Liver (tissue), 9 donors: Measurements from ENCODE around the gene SEM1. TPM values are rescaled to one million over a fixed set of nuclear protein-coding genes. Genes with fewer than 3 reads are reported as not detected.
"Not testable (repeated sequence)": the region's sequence is repeated elsewhere in the genome, so short reads cannot be mapped to it uniquely, and the experiment has no call there.

ENCODE experiments used
- DNase-seq: peaks from one replicate; pipeline ENCODE4 v3.0.0-alpha.2; 2017; ENCODE audit warnings: low spot score
- H3K27ac ChIP-seq, 2 donors: one replicate each; pipeline ENCODE4 v1.7.0; 2013; ENCODE audit warnings: inconsistent platforms in 2 of 2, low read length in 2 of 2, control low read depth in 1 of 2, low read depth in 1 of 2, mild to moderate bottlenecking in 1 of 2
- H3K27me3 ChIP-seq, 4 donors: one replicate each; pipeline versions ENCODE4 v1.6.1 to v1.7.0; 2013; ENCODE audit warnings: low read length in 3 of 4, inconsistent platforms in 1 of 4, mild to moderate bottlenecking in 1 of 4, moderate library complexity in 1 of 4; ENCODE audit not compliant: control insufficient read depth in 4 of 4, insufficient read depth in 4 of 4
- H3K36me3 ChIP-seq, 4 donors: one replicate each; pipeline versions ENCODE4 v1.6.1 to v1.7.0; 2013; ENCODE audit warnings: low read length in 3 of 4, mild to moderate bottlenecking in 3 of 4, low read depth in 1 of 4, moderate library complexity in 1 of 4; ENCODE audit not compliant: control insufficient read depth in 4 of 4, insufficient read depth in 3 of 4
- H3K4me1 ChIP-seq, 4 donors: one replicate each; pipeline versions ENCODE4 v1.6.1 to v1.7.0; 2013; ENCODE audit warnings: low read length in 3 of 4, mild to moderate bottlenecking in 3 of 4, moderate library complexity in 1 of 4; ENCODE audit not compliant: control insufficient read depth in 4 of 4, insufficient read depth in 4 of 4
- H3K4me3 ChIP-seq, 3 donors: one replicate each; pipeline versions ENCODE4 v1.6.1 to v1.7.0; 2013; ENCODE audit warnings: low read length in 3 of 3, control low read depth in 1 of 3, low read depth in 1 of 3, mild to moderate bottlenecking in 1 of 3
- H3K9ac ChIP-seq, 2 donors: one replicate each; pipeline ENCODE4 v1.7.0; 2013; ENCODE audit warnings: low read length in 2 of 2, mild to moderate bottlenecking in 2 of 2, moderate library complexity in 2 of 2, control low read depth in 1 of 2, low read depth in 1 of 2
- H3K9me3 ChIP-seq, 4 donors: one replicate each; pipeline versions ENCODE4 v1.6.1 to v1.7.0; 2013; ENCODE audit warnings: low read length in 3 of 4; ENCODE audit not compliant: control insufficient read depth in 4 of 4
- EGR1 ChIP-seq, 2 donors: IDR thresholded peaks; 2 replicates each; pipeline ENCODE4 v1.6.1; 2016 to 2018; ENCODE audit warnings: antibody characterized with exemption in 2 of 2, low read depth in 2 of 2
- FOXA1 ChIP-seq: IDR thresholded peaks from 2 replicates; pipeline ENCODE4 v1.6.1; 2016; ENCODE audit warnings: antibody characterized with exemption
- FOXA2 ChIP-seq: IDR thresholded peaks from 2 replicates; pipeline ENCODE4 v1.6.1; 2016; ENCODE audit warnings: antibody characterized with exemption
- GABPA ChIP-seq, 2 donors: IDR thresholded peaks in 1 of 2; conservative IDR thresholded peaks in 1 of 2; 2 replicates each; pipeline ENCODE4 v1.6.1; 2016; ENCODE audit warnings: antibody characterized with exemption in 2 of 2, mild to moderate bottlenecking in 1 of 2, moderate library complexity in 1 of 2
- HNF4A ChIP-seq, 2 donors: conservative IDR thresholded peaks; 2 replicates each; pipeline ENCODE4 v1.6.1; 2016; ENCODE audit warnings: antibody characterized with exemption in 2 of 2, mild to moderate bottlenecking in 2 of 2
- HNF4G ChIP-seq: IDR thresholded peaks from 2 replicates; pipeline ENCODE4 v1.6.1; 2016; ENCODE audit warnings: antibody characterized with exemption
- JUND ChIP-seq, 2 donors: IDR thresholded peaks; 2 replicates each; pipeline ENCODE4 v1.6.1; 2016; ENCODE audit warnings: antibody characterized with exemption in 2 of 2
- RAD21 ChIP-seq, 2 donors: IDR thresholded peaks; 2 replicates each; pipeline ENCODE4 v1.6.1; 2016; ENCODE audit warnings: antibody characterized with exemption in 2 of 2, mild to moderate bottlenecking in 2 of 2
- SP1 ChIP-seq: IDR thresholded peaks from 2 replicates; pipeline ENCODE4 v1.6.1; 2018; ENCODE audit warnings: antibody characterized with exemption, mild to moderate bottlenecking
- TAF1 ChIP-seq: conservative IDR thresholded peaks from 2 replicates; pipeline ENCODE4 v1.6.1; 2016; ENCODE audit warnings: antibody characterized with exemption, mild to moderate bottlenecking
- YY1 ChIP-seq: IDR thresholded peaks from 2 replicates; pipeline ENCODE4 v1.6.1; 2016; ENCODE audit warnings: antibody characterized with exemption, mild to moderate bottlenecking
- WGBS: extraction: QIAGEN DNeasy Blood & Tissue Kit; methylation state at CpG from one replicate; pipeline ENCODE4 v1.1.7; 2013; 5-methylcytosine and 5-hydroxymethylcytosine counted together
- polyA plus RNA-seq, 2 donors: library from polyadenylated mRNA; stranded (reverse) in 1 of 2; unstranded in 1 of 2; fragments of 200-250 nt in 1 of 2; fragments of >200 nt in 1 of 2; fragmentation: Nextera tagmentation in 1 of 2; extraction: Ambion mirVana in 1 of 2; gene quantifications; one replicate each; pipeline versions ENCODE4 v1.2.1 to v1.2.3, GENCODE V29; 2013 to 2015
- total RNA-seq, 2 donors: library from RNA; depleted of rRNA; stranded (reverse); fragments of >200 nt; gene quantifications; one replicate each; pipeline ENCODE4 v1.2.3, GENCODE V29; 2014
- TF ChIP-seq, protein P1 (sequence below): IDR thresholded peaks from 2 replicates; pipeline ENCODE4 v1.6.1; 2016; ENCODE audit warnings: antibody characterized with exemption
- TF ChIP-seq, protein P2 (sequence below): IDR thresholded peaks from 2 replicates; pipeline ENCODE4 v1.6.1; 2016; ENCODE audit warnings: antibody characterized with exemption
- TF ChIP-seq, protein P3 (sequence below): IDR thresholded peaks from 2 replicates; pipeline ENCODE4 v1.6.1; 2016; ENCODE audit warnings: antibody characterized with exemption
- TF ChIP-seq, protein P4 (sequence below): IDR thresholded peaks from 2 replicates; pipeline ENCODE4 v1.6.1; 2016; ENCODE audit warnings: antibody characterized with exemption, mild to moderate bottlenecking
- donor health status: healthy.
- donor health status: healthy.
- donor health status: healthy.
- donor health status: healthy.
- donor health status: healthy.

Gene SEM1
- total and polyA plus RNA-seq, 4 donors = 21.1 to 325 (median 52.7) TPM

DNA sequence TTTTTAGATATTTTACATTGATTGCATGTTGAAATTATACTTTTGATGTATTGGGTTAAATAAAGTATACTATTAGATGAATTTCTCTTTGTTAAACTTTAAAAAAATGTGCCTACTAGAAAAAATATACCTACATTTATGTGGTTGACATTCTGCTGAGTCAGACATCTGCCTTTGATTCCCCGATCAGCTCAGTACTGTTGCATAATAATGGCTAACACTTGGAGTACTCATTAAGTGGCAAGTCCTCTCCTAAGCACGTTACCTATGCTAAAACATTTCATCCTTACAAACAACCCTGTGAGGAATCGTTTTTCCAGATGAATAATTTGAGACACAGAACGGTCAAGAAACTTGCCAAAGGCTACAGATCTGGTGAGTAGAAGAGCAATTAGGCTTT lies 14.0 kb upstream of the SEM1 start:
- no peak overlapping the region for H3K9ac ChIP-seq
- no peaks in the 10 kb centered on the region for H3K36me3 ChIP-seq
- 43% methylated on average over 4 of the region's 4 CpGs for WGBS
- no peaks in the 10 kb centered on the region for H3K27me3 ChIP-seq
- no peak overlapping the region for H3K27ac ChIP-seq
- peaks cover 3 to 7% (median 3%) of the 10 kb centered on the region in 4 donors for H3K4me1 ChIP-seq
- TF ChIP-seq, protein P1, sequence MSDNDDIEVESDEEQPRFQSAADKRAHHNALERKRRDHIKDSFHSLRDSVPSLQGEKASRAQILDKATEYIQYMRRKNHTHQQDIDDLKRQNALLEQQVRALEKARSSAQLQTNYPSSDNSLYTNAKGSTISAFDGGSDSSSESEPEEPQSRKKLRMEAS = no peak
- TF ChIP-seq, protein P2, sequence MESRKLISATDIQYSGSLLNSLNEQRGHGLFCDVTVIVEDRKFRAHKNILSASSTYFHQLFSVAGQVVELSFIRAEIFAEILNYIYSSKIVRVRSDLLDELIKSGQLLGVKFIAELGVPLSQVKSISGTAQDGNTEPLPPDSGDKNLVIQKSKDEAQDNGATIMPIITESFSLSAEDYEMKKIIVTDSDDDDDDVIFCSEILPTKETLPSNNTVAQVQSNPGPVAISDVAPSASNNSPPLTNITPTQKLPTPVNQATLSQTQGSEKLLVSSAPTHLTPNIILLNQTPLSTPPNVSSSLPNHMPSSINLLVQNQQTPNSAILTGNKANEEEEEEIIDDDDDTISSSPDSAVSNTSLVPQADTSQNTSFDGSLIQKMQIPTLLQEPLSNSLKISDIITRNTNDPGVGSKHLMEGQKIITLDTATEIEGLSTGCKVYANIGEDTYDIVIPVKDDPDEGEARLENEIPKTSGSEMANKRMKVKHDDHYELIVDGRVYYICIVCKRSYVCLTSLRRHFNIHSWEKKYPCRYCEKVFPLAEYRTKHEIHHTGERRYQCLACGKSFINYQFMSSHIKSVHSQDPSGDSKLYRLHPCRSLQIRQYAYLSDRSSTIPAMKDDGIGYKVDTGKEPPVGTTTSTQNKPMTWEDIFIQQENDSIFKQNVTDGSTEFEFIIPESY = no peak
- no peak for TF ChIP-seq RAD21 (IDR thresholded peaks at IDR 0.05)
- no peak for TF ChIP-seq FOXA1
- no peak for TF ChIP-seq GABPA (IDR thresholded peaks at IDR 0.05 in 1 of 2, conservative IDR thresholded peaks at IDR 0.05 in 1 of 2)
- TF ChIP-seq, protein P3, sequence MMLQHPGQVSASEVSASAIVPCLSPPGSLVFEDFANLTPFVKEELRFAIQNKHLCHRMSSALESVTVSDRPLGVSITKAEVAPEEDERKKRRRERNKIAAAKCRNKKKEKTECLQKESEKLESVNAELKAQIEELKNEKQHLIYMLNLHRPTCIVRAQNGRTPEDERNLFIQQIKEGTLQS = no peak
- no peak for TF ChIP-seq JUND (IDR thresholded peaks at IDR 0.05)
- TF ChIP-seq, protein P4, sequence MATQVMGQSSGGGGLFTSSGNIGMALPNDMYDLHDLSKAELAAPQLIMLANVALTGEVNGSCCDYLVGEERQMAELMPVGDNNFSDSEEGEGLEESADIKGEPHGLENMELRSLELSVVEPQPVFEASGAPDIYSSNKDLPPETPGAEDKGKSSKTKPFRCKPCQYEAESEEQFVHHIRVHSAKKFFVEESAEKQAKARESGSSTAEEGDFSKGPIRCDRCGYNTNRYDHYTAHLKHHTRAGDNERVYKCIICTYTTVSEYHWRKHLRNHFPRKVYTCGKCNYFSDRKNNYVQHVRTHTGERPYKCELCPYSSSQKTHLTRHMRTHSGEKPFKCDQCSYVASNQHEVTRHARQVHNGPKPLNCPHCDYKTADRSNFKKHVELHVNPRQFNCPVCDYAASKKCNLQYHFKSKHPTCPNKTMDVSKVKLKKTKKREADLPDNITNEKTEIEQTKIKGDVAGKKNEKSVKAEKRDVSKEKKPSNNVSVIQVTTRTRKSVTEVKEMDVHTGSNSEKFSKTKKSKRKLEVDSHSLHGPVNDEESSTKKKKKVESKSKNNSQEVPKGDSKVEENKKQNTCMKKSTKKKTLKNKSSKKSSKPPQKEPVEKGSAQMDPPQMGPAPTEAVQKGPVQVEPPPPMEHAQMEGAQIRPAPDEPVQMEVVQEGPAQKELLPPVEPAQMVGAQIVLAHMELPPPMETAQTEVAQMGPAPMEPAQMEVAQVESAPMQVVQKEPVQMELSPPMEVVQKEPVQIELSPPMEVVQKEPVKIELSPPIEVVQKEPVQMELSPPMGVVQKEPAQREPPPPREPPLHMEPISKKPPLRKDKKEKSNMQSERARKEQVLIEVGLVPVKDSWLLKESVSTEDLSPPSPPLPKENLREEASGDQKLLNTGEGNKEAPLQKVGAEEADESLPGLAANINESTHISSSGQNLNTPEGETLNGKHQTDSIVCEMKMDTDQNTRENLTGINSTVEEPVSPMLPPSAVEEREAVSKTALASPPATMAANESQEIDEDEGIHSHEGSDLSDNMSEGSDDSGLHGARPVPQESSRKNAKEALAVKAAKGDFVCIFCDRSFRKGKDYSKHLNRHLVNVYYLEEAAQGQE = no peak
- TF ChIP-seq YY1 = no peak
- no peak for TF ChIP-seq TAF1
- no peak for TF ChIP-seq SP1
- no peak for TF ChIP-seq FOXA2
- no peak overlapping the region for H3K4me3 ChIP-seq
- DNase-seq = no peak
- no peaks in the 10 kb centered on the region for H3K9me3 ChIP-seq

DNA sequence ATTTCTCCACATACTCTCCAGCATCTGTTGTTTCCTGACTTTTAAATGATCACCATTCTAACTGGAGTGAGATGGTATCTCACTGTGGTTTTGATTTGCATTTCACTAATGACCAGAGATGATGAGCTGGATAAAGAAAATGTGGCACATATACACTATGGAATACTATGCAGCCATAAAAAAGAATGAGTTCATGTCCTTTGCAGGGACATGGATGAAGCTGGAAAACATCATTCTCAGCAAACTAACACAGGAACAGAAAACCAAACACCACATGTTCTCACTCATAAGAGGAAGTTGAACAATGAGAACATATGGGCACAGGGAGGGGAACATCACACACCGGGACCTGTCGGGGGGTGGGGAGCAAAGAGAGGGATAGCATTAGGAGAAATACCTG lies 13.3 kb upstream of the SEM1 start:
- not testable (repeated sequence) for H3K27ac ChIP-seq, H3K9me3 ChIP-seq, H3K27me3 ChIP-seq, DNase-seq, H3K4me3 ChIP-seq, H3K9ac ChIP-seq, H3K36me3 ChIP-seq, H3K4me1 ChIP-seq
- WGBS = 79% methylated on average over 2 of the region's 2 CpGs

DNA sequence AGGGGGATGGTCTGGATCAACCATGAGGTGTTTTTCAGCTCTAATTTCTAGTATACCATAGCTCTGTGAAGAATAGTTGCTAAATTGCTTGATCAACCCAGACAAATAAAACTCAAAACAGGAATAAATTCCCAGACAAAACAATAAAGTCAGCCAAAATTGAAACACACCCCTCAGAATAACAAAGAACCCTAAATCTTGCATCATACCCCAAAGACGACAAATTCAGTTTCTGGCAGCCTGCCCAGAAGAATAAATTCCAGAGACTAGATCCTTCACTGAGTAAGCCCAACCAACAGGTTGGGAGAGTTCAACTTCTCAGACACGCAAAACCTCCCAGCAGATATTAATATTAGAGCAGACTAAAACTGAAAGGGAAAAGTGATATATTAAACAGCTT lies 11.2 kb upstream of the SEM1 start:
- no peaks in the 10 kb centered on the region for H3K9me3 ChIP-seq
- H3K27ac ChIP-seq = no peak overlapping the region
- no peaks in the 10 kb centered on the region for H3K36me3 ChIP-seq
- H3K9ac ChIP-seq = no peak overlapping the region
- peaks cover 3 to 8% (median 5%) of the 10 kb centered on the region in 4 donors for H3K4me1 ChIP-seq
- DNase-seq = no peak
- whole genome bisulfite sequencing = 53% methylated on average over 2 of the region's 2 CpGs
- no peaks in the 10 kb centered on the region for H3K27me3 ChIP-seq
- no peak overlapping the region for H3K4me3 ChIP-seq
- TF ChIP-seq HNF4G (no peak), HNF4A (conservative IDR thresholded peaks at IDR 0.05) (no peak), FOXA2 (no peak), RAD21 (IDR thresholded peaks at IDR 0.05) (no peak), EGR1 (IDR thresholded peaks at IDR 0.05; ENCODE audit: low read depth in 2 of 2) (no peak), JUND (IDR thresholded peaks at IDR 0.05) (no peak), TAF1 (no peak), SP1 (no peak), YY1 (no peak), GABPA (IDR thresholded peaks at IDR 0.05 in 1 of 2, conservative IDR thresholded peaks at IDR 0.05 in 1 of 2) (no peak)
- TF ChIP-seq, protein P1 = no peak
- TF ChIP-seq, protein P2 = no peak
- TF ChIP-seq, protein P4 = no peak
